ENCODE data around the gene MAMSTR.
"Not testable (repeated sequence)": the region's sequence is repeated elsewhere in the genome, so short reads cannot be mapped to it uniquely, and the experiment has no call there.

DNA sequence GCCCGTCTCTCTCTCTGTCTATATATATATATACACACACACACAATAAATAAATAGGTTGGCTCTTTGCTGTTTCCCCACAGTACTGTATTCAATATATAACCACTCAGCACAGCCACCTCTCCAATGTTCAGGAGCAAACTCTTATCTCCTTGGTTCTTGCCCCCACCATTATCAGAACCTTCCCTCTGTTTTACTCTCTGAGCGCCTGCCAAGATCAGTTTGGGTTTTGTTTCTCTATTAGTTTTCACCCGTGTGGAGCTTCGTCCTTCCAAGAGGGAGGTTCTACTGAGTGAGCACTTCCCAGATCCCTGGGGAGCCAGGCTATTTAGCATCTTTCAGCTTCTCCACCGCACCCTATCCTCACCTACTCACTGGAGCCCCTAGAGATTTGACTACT lies 46.3 kb upstream of the MAMSTR start:
- TF ChIP-seq, protein P1, sequence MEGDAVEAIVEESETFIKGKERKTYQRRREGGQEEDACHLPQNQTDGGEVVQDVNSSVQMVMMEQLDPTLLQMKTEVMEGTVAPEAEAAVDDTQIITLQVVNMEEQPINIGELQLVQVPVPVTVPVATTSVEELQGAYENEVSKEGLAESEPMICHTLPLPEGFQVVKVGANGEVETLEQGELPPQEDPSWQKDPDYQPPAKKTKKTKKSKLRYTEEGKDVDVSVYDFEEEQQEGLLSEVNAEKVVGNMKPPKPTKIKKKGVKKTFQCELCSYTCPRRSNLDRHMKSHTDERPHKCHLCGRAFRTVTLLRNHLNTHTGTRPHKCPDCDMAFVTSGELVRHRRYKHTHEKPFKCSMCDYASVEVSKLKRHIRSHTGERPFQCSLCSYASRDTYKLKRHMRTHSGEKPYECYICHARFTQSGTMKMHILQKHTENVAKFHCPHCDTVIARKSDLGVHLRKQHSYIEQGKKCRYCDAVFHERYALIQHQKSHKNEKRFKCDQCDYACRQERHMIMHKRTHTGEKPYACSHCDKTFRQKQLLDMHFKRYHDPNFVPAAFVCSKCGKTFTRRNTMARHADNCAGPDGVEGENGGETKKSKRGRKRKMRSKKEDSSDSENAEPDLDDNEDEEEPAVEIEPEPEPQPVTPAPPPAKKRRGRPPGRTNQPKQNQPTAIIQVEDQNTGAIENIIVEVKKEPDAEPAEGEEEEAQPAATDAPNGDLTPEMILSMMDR (IDR thresholded peaks at IDR 0.05): not testable (repeated sequence)
- TF ChIP-seq EZH2 (IDR thresholded peaks at IDR 0.05; ENCODE audit: borderline replicate concordance, insufficient read depth, low read depth, low read length, poor library complexity, severe bottlenecking): not testable (repeated sequence)

Measured in B cell (primary cell).